ENCODE measurements around the gene NAE1.
"Not testable (repeated sequence)": the region's sequence is repeated elsewhere in the genome, so short reads cannot be mapped to it uniquely, and the experiment has no call there.

NAE1 gene

DNA sequence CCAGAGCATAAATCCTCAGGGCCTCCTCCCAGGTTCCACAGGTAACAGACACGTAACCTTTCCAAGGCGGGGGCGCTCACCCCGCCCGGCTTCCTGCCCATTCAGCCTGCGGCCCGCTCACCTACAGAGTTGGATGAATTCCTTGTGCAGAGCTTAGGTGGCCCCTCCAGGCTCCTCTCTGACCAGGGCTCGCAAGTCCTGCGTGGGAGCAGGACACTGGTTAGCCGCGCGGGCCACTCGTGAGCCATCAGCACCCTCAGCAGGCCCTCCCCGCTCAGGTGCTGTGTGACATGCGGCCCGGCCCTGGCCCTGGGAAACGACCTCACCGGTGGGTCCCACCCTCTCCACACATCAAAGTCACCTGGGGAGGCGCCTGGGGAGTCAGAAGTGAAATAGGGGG is 29.9 kb downstream of the NAE1 start:
- no peaks in the 10 kb centered on the region for H4K20me1 ChIP-seq (ENCODE audit: insufficient read depth, low read length, poor library complexity, severe bottlenecking)
- H3K36me3 ChIP-seq (ENCODE audit: insufficient read depth, low read length), result peaks cover 28% of the 10 kb centered on the region; the same call in 1 of the 2 replicates
- H3K9me2 ChIP-seq (replicated peaks; ENCODE audit: low read depth, low read length), result no peaks in the 10 kb centered on the region
- TF ChIP-seq EZH2phosphoT487 (IDR thresholded peaks at IDR 0.05; ENCODE audit: borderline replicate concordance), result no peak
- TF ChIP-seq, protein P1, sequence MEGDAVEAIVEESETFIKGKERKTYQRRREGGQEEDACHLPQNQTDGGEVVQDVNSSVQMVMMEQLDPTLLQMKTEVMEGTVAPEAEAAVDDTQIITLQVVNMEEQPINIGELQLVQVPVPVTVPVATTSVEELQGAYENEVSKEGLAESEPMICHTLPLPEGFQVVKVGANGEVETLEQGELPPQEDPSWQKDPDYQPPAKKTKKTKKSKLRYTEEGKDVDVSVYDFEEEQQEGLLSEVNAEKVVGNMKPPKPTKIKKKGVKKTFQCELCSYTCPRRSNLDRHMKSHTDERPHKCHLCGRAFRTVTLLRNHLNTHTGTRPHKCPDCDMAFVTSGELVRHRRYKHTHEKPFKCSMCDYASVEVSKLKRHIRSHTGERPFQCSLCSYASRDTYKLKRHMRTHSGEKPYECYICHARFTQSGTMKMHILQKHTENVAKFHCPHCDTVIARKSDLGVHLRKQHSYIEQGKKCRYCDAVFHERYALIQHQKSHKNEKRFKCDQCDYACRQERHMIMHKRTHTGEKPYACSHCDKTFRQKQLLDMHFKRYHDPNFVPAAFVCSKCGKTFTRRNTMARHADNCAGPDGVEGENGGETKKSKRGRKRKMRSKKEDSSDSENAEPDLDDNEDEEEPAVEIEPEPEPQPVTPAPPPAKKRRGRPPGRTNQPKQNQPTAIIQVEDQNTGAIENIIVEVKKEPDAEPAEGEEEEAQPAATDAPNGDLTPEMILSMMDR (conservative IDR thresholded peaks at IDR 0.05; ENCODE audit: low read length), result no peak
- H2AFZ ChIP-seq (ENCODE audit: low read length), result no peak overlapping the region
- H3K79me2 ChIP-seq (ENCODE audit: insufficient read depth, low read length), result no peaks in the 10 kb centered on the region
- H3K4me2 ChIP-seq (ENCODE audit: low read depth, low read length, poor library complexity, severe bottlenecking), result no peak overlapping the region
- no peaks in the 10 kb centered on the region for H3K9me3 ChIP-seq (ENCODE audit: insufficient read depth, low read depth, low read length)
- no peaks in the 10 kb centered on the region for H3K27me3 ChIP-seq (ENCODE audit: insufficient read depth, low read length, poor library complexity, severe bottlenecking)
- no peak overlapping the region for H3K4me3 ChIP-seq (ENCODE audit: low read length, poor library complexity, severe bottlenecking)
- H3K9ac ChIP-seq (ENCODE audit: low read depth, low read length, poor library complexity, severe bottlenecking), result no peak overlapping the region
- no peaks in the 10 kb centered on the region for H3K4me1 ChIP-seq (ENCODE audit: insufficient read depth, low read length, poor library complexity, severe bottlenecking)
- no peaks in the 10 kb centered on the region for H3F3A ChIP-seq (ENCODE audit: low read depth)

DNA sequence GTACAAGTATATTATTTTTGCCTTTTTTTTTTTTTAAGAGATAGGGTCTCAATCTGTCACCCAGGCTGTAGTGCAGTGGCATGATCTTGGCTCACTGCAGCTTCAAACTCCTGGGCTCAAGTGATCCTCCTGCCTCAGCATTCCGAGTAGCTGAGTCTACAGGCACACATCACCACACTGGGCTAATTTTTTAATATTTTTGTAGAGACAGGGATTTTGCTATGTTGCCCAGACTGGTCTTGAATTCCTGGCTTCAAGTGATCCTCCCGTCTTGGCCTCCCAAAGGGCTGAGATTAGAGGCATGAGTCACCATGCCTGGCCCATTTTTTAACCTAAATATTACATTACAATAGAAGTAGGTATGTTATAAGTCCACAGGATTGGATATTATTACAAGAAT is 32.6 kb downstream of the NAE1 start:
- Histone ChIP-seq H3K36me3 (ENCODE audit: insufficient read depth, low read length) (peaks cover 7% of the 10 kb centered on the region; the same call in 1 of the 2 replicates), H3K79me2 (ENCODE audit: insufficient read depth, low read length) (no peaks in the 10 kb centered on the region), H3K4me3 (ENCODE audit: low read length, poor library complexity, severe bottlenecking) (no peak overlapping the region), H3K9me2 (replicated peaks; ENCODE audit: low read depth, low read length) (no peaks in the 10 kb centered on the region), H3K27me3 (ENCODE audit: insufficient read depth, low read length, poor library complexity, severe bottlenecking) (no peaks in the 10 kb centered on the region), H3K9ac (ENCODE audit: low read depth, low read length, poor library complexity, severe bottlenecking) (no peak overlapping the region), H3K4me1 (ENCODE audit: insufficient read depth, low read length, poor library complexity, severe bottlenecking) (no peaks in the 10 kb centered on the region), H3F3A (ENCODE audit: low read depth) (no peaks in the 10 kb centered on the region), H2AFZ (ENCODE audit: low read length) (no peak overlapping the region), H3K9me3 (ENCODE audit: insufficient read depth, low read depth, low read length) (no peaks in the 10 kb centered on the region), H3K4me2 (ENCODE audit: low read depth, low read length, poor library complexity, severe bottlenecking) (no peak overlapping the region), H4K20me1 (ENCODE audit: insufficient read depth, low read length, poor library complexity, severe bottlenecking) (no peaks in the 10 kb centered on the region)
- TF ChIP-seq, protein P1 (conservative IDR thresholded peaks at IDR 0.05; ENCODE audit: low read length), result no peak
- no peak for TF ChIP-seq EZH2phosphoT487 (IDR thresholded peaks at IDR 0.05; ENCODE audit: borderline replicate concordance)

DNA sequence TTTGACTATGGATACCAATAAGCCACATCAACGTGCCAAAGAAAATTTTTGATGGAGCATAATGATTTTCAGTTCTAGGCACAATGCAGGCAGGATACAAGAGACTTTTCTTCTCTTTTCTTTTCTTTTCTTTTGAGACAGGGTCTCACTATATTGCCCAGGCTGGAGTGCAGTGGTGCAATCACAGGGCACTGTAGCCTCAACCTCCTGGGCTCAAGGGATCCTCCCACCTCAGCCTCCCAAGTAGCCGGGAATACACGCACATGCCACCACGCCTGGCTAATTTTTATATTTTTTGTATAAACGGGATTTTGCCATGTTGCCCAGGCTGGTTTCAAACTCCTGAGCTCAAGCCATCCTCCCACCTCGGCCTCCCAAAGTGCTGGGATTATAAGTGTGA is 36.8 kb downstream of the NAE1 start:
- not testable (repeated sequence) for H3K9me2 ChIP-seq (replicated peaks; ENCODE audit: low read depth, low read length); H3F3A ChIP-seq (ENCODE audit: low read depth); H3K4me3 ChIP-seq (ENCODE audit: low read length, poor library complexity, severe bottlenecking); H3K27me3 ChIP-seq (ENCODE audit: insufficient read depth, low read length, poor library complexity, severe bottlenecking); H4K20me1 ChIP-seq (ENCODE audit: insufficient read depth, low read length, poor library complexity, severe bottlenecking); H3K9me3 ChIP-seq (ENCODE audit: insufficient read depth, low read depth, low read length); H3K4me2 ChIP-seq (ENCODE audit: low read depth, low read length, poor library complexity, severe bottlenecking); H3K36me3 ChIP-seq (ENCODE audit: insufficient read depth, low read length); H3K79me2 ChIP-seq (ENCODE audit: insufficient read depth, low read length); H3K4me1 ChIP-seq (ENCODE audit: insufficient read depth, low read length, poor library complexity, severe bottlenecking); H3K9ac ChIP-seq (ENCODE audit: low read depth, low read length, poor library complexity, severe bottlenecking); H2AFZ ChIP-seq (ENCODE audit: low read length)

DNA sequence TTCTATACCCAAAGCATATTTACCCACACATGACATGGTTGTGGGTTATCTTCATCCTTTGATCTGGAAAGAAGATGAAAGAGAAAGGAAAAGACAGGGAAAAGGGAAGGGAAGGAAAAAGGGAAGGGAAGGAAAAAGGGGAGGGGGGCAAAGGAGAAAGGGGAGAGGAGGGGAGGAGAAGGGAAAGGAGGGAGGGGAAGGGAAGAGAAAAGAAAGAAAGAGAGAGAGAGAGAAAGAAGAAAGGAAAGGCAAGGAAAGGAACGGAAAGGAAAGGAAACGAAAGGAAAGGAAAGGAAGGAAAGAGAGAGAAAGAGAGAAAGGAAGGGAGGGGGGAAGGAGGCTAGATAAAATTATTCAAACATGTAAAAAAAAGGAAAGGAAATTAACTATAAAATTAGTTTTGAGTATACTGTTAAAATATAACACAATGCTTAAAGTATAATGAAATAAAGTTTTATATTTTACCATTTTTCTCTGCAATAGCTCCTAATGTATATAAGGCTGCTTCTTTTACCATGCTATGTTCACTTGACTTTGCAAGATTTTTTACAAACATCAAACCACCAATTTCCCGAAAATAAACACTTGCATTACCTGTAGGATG is 40.5 kb downstream of the NAE1 start:
- no peak overlapping the region for H2AFZ ChIP-seq (ENCODE audit: low read length)
- H3K9me3 ChIP-seq (ENCODE audit: insufficient read depth, low read depth, low read length), result no peaks in the 10 kb centered on the region
- H3K4me3 ChIP-seq (ENCODE audit: low read length, poor library complexity, severe bottlenecking), result no peak overlapping the region
- H3K79me2 ChIP-seq (ENCODE audit: insufficient read depth, low read length), result no peaks in the 10 kb centered on the region
- H3K9ac ChIP-seq (ENCODE audit: low read depth, low read length, poor library complexity, severe bottlenecking), result no peak overlapping the region
- no peaks in the 10 kb centered on the region for H3F3A ChIP-seq (ENCODE audit: low read depth)
- H3K4me2 ChIP-seq (ENCODE audit: low read depth, low read length, poor library complexity, severe bottlenecking), result no peak overlapping the region
- H3K36me3 ChIP-seq (ENCODE audit: insufficient read depth, low read length), result no peaks in the 10 kb centered on the region
- TF ChIP-seq, protein P1 (conservative IDR thresholded peaks at IDR 0.05; ENCODE audit: low read length), result no peak
- no peak for TF ChIP-seq EZH2phosphoT487 (IDR thresholded peaks at IDR 0.05; ENCODE audit: borderline replicate concordance)
- no peaks in the 10 kb centered on the region for H3K27me3 ChIP-seq (ENCODE audit: insufficient read depth, low read length, poor library complexity, severe bottlenecking)
- no peaks in the 10 kb centered on the region for H3K9me2 ChIP-seq (replicated peaks; ENCODE audit: low read depth, low read length)
- no peaks in the 10 kb centered on the region for H3K4me1 ChIP-seq (ENCODE audit: insufficient read depth, low read length, poor library complexity, severe bottlenecking)
- H4K20me1 ChIP-seq (ENCODE audit: insufficient read depth, low read length, poor library complexity, severe bottlenecking), result no peaks in the 10 kb centered on the region
